HL-60/S4 treated with phorbol 12-myristate 13-acetate at 8.2 ng/mL for 4 days and 3 days (cell line): Measurements from ENCODE around the gene ALAD.
"Not testable (repeated sequence)": the region's sequence is repeated elsewhere in the genome, so short reads cannot be mapped to it uniquely, and the experiment has no call there.

ENCODE experiments used
- in situ Hi-C: fragments of 300-500 bp; cut with MboI; formaldehyde crosslinking; loops from 2 replicates; pipeline ENCODE4 v1.15.0; 2022; ENCODE audit warnings: low sequenced_read_pairs

Gene ALAD

GRCh38 chr9:113399646-113400200, 1.4 kb downstream of the ALAD start:
- in situ Hi-C loops, result no loop called here

GRCh38 chr9:113398796-113399195, 2.3 kb downstream of the ALAD start:
- in situ Hi-C loops, result no loop called here

GRCh38 chr9:113397203-113397631, 3.9 kb downstream of the ALAD start:
- in situ Hi-C loops, result no loop called here

DNA sequence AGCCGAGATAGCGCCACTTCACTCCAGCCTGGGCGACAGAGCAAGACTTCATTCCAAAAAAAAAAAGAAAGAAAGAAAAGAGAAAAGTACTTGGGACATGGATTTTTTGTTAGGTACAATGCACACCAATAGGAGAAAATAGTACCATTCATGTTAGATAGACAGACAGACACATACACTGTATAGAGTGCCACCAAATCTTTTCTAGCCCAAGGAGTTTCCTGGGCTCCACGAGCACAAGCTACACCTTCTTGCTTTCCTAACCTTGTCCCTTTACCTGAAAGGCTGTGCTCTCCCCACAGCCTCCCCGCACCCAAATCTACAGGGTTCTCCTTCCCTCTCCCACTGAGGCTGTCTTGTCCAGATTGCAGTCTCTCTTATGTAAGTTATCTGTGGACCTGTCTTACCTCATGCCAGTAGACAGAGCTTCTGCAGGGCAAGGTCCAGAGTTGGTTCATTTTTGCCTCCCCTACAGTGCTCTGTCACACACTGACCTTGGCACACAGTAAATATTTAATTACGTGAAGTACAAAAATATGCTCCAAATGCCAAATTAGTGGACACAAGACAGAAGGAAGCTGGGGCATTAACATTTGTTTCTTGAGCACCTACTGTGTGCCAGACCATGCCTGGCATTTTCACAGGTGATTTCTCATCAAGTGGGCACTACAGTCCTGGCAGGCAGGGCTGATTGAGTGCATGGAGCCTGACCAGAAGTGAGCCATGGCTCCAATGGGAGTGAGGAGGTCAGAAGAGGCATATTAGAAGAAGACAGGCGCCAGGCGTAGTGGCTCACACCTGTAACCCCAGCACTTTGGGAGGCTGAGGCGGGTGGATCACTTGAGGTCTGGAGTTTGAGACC, 5.9 kb downstream of the ALAD start:
- in situ Hi-C loops, result no loop called here

DNA sequence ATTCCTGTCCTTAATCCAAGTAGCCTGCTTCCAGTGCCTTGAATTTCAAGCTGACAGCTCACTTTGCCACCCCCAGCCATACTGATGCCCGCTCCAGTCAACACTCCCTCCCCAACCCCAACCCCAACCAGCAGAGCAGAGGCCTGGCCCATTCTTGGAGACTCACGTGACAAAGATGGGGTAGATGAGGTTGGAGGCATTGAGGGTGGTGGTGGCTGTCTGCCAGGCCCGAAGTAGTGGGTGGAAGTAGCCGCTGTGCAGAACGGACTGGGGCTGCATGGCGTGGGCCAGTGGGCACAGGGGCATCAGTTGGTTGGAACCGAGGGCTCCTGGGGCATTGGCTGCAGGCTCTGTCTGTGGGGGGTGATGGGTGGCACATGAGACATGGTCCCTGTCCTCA, 7.8 kb downstream of the ALAD start:
- in situ Hi-C loops, result no loop called here

DNA sequence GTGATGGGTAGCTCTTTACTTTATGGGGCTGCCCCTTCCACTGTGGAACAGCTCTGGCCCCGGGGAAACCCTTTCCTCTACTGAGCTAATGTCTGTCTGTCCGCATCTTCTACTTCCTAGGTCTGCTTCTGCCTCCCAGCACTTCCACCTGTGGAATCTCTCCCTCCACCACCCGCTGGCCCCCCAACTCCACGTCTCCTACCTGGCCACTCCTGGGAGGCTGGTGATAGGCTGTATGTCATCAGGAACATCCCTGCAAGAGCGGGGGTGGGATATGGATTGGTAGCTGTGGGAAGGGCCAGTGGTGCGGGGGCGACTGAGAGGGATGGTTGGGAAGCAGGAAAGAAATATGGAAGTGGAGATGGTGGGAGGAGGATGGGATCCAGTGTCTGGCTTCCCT, 9.2 kb downstream of the ALAD start:
- in situ Hi-C loops, result no loop called here

DNA sequence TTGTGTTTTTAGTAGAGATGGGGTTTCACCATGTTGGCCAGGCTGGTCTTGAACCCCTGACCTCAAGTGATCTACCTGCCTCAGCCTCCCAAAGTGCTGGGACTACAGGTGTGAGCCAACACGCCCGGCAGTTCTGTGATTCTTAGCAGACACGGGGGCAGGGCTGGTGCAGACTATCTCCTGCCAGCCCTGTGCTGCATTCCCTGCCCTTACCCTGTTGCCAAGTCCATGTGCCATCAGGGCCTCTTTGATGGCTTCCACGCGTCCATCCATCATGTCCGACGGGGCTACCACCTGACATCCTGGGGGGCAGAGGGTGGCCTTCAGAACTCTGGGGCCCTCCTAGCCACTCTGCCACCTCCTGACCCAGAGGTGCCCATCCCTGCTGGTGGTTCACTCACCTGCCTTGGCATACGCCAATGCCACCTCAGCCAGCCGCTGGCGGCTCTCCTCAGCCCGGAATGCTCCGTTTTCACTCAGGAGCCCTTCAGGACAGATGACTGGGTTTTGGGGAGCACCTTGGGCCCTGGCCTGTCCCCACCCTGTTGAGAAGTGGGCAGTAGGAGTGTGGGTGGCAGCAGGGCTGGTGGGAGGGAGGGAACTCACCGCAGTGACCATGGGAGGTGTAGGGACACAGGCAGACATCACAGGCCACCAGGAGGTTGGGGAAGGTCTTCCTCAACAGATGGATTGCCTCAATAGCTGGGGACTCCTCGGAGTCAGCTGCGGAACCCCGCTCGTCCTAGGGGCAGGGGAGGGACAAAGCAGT, 10.7 kb downstream of the ALAD start:
- in situ Hi-C loops, result no loop called here

- in situ Hi-C loops, result no loop called here
Measured at GRCh38 chr9:113389451-113389850, 11.6 kb downstream of the ALAD start.

GRCh38 chr9:113388833-113389232, 12.3 kb downstream of the ALAD start:
- in situ Hi-C loops, result no loop called here

- in situ Hi-C loops, result no loop called here
Measured at GRCh38 chr9:113387560-113388230, 13.4 kb downstream of the ALAD start.

DNA sequence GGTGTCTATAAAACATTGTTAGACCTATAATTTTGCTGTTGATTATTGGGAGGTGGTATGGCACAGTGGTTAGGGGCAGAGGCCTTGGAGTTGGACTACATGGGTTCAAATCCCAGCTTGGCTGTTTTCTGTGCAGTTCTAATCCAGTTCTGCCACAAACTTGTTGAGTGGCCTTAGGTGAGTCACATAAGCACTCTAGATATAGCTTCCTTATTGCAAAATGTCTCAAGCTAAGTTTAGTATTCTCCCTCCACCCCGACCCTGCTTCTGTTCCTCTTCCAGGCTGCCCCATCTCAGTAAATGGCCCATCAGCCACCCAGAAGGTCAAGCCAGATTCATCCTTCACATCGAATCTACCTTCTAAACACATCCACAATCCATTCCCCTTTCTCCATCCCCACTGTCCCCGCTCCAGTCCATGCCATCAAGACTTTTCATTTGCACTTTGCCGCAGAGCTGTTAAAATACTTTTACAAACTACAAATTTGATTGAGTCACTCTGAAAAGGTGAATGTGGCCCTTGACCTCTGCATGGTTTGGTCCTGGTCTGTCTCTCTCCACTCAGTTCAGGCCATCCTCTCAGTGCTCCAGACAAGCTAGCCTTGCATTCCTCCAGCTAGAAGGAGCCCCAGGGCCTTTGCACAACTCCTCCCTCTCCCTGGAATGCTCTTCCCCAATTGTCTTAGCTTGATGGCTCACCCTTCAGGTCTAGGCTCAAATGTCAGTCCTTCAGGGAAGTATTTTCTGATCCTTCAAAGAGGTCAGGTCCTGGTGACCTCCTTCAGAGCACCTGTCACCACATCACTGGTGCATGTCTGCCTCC, 14.3 kb downstream of the ALAD start:
- in situ Hi-C loops, result no loop called here

- in situ Hi-C loops, result no loop called here
Measured at GRCh38 chr9:113381909-113382411, 19.1 kb downstream of the ALAD start.

DNA sequence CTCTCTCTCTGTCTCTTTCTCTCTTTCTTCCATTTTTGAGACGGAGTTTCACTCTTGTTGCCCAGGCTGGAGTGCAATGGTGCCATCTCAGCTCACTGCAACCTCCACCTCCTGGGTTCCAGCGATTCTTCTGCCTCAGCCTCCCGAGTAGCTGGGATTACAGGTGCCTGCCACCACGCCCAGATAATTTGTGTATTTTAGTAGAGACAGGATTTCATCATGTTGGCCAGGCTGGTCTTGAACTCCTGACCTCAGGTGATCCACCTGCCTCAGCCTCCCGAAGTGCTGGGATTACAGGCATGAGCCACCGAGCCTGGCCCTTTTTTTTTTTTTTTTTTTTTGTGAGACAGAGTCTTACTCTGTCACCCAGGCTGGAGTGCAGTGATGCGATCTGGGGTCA, 19.6 kb downstream of the ALAD start:
- in situ Hi-C loops, result not testable (repeated sequence)

DNA sequence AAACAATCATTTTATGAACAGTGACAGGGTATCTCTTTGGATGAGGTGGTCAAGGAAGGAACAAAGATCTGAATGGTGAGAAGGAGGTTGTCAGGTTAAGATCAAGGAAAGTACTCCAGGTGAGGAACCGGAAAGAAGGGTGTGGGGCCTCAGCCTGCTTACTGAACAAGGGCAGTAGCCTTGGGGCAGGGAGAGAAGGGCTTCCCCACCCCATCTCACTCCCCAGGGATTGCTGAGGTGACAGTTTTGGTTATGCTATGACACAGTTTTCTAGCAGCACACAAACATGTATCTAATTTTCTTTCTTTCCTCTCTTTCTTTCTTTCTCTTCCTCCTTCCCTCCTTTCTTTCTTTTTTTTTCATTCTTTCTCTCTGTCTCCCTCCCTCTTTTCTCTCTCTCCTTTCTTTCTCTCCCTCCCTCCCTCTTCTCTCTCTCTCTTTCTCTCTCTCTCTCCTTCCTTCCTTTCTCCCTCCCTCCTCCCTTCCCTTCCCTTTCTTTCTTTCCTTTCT, 20.2 kb downstream of the ALAD start:
- in situ Hi-C loops, result no loop called here

- in situ Hi-C loops, result not testable (repeated sequence)
Measured at GRCh38 chr9:113379829-113380210, 21.3 kb downstream of the ALAD start.

GRCh38 chr9:113379094-113379828, 21.8 kb downstream of the ALAD start:
- in situ Hi-C loops, result not testable (repeated sequence)

GRCh38 chr9:113376634-113377567, 24.2 kb downstream of the ALAD start, which contains the start of gene HDHD3:
TSS of gene HDHD3 (minus strand) at chr9:113376986. CDS start at chr9:113374354, 2,632 bp downstream.
- in situ Hi-C loops, result no loop called here
